ENCODE data around the gene MRPL53. TPM values are rescaled to one million over a fixed set of nuclear protein-coding genes. Genes with fewer than 3 reads are reported as not detected.

Gene MRPL53
- total and polyA plus RNA-seq, 2 of the 13 experiments (the other 11 are each of a cell fraction or from before 2014, with no cell fraction given): 34.3 to 51.9 TPM

GRCh38 chr2:74441690-74442482 lies 30.6 kb downstream of the MRPL53 start, which contains the start of gene RTKN (continued):
- TF ChIP-seq POLR2G (IDR thresholded peaks at IDR 0.05; ENCODE audit: low read depth, low read length) (peak; percentile 99), ZFP82 (CRISPR knock-in tag; IDR thresholded peaks at IDR 0.05; ENCODE audit: borderline replicate concordance) (no peak), KMT2B (CRISPR knock-in tag; IDR thresholded peaks at IDR 0.05) (peak; percentile 38; the same call in 1 of the 2 replicates), AHDC1 (CRISPR knock-in tag; IDR thresholded peaks at IDR 0.05; ENCODE audit: borderline replicate concordance) (no peak), AKNA (CRISPR knock-in tag; IDR thresholded peaks at IDR 0.05; ENCODE audit: borderline replicate concordance) (no peak; the same call in 1 of the 2 replicates), ZNF629 (CRISPR knock-in tag; conservative IDR thresholded peaks at IDR 0.05) (no peak), ZNF143 (CRISPR knock-in tag; IDR thresholded peaks at IDR 0.05) (peak; percentile 46), ZNF746 (CRISPR knock-in tag; IDR thresholded peaks at IDR 0.05) (peak; percentile 55), ZNF773 (CRISPR knock-in tag; IDR thresholded peaks at IDR 0.05; ENCODE audit: borderline replicate concordance) (peak; percentile 26; the same call in 1 of the 2 replicates), KDM1A (CRISPR knock-in tag; IDR thresholded peaks at IDR 0.05) (no peak), HES4 (CRISPR knock-in tag; IDR thresholded peaks at IDR 0.05; ENCODE audit: borderline replicate concordance) (peak; percentile 77; the same call in 1 of the 2 replicates), ZNF850 (CRISPR knock-in tag; conservative IDR thresholded peaks at IDR 0.05) (peak; percentile 97), ZNF605 (CRISPR knock-in tag; IDR thresholded peaks at IDR 0.05) (no peak; the same call in 1 of the 2 replicates), HNRNPL (IDR thresholded peaks at IDR 0.05; ENCODE audit: low read depth, low read length) (no peak), ZNF333 (CRISPR knock-in tag; IDR thresholded peaks at IDR 0.05; ENCODE audit: borderline replicate concordance) (no peak; the same call in none of the 2 replicates), ZNF451 (CRISPR knock-in tag; IDR thresholded peaks at IDR 0.05) (peak; percentile 69), TARDBP (CRISPR knock-in tag; IDR thresholded peaks at IDR 0.05) (peak; percentile 79)

All from HepG2 (cell line).